ENCODE data around the gene ARL2BP.

- TF ChIP-seq CTCF (conservative IDR thresholded peaks at IDR 0.05; ENCODE audit: low read length): no peak
- no peak for TF ChIP-seq EZH2phosphoT487 (IDR thresholded peaks at IDR 0.05; ENCODE audit: borderline replicate concordance, low read depth, low read length)
Measured at GRCh38 chr16:57279780-57280638, 35.0 kb downstream of the ARL2BP start.

All from OCI-LY7 (cell line).